H1 (cell line): ENCODE results near the gene UTS2R. TPM values are rescaled to one million over a fixed set of nuclear protein-coding genes. Genes with fewer than 3 reads are reported as not detected.

ENCODE experiments used
- CTCF ChIA-PET: fragments of 300-600 bp; sonication (Branson Sonifier 250); formaldehyde crosslinking; loops from one replicate; lab custom pipeline; 2021; ENCODE audit not compliant: partially characterized antibody; lab: Charles Lee
- POLR2A ChIA-PET: fragments of 300-600 bp; sonication (Branson Sonifier 250); formaldehyde crosslinking; loops from one replicate; lab custom pipeline; 2021; ENCODE audit warnings: inconsistent platforms; ENCODE audit not compliant: partially characterized antibody; lab: Charles Lee
- DNase-seq, 2 experiments: peaks; one replicate each; pipeline versions ENCODE4 v3.0.0 to v3.0.0-alpha.2; 2010 to 2022; ENCODE audit warnings: low spot score in 2 of 2, low read depth in 1 of 2, mixed read lengths in 1 of 2
- FAIRE-seq: peaks from 2 replicates; lab custom pipeline; 2011; peaks lifted over from hg19 to GRCh38; lab: Jason Lieb, UNC
- H2AFZ ChIP-seq: 2 replicates; pipeline ENCODE4 v1.8.1; 2012; ENCODE audit warnings: low read length, inconsistent platforms
- H2AK5ac ChIP-seq: 2 replicates; pipeline ENCODE4 v1.6.1; 2013; ENCODE audit warnings: low read depth, low read length
- H2BK120ac ChIP-seq: replicated peaks from 2 replicates; pipeline ENCODE3; 2013; ENCODE audit warnings: low read depth, low read length, inconsistent platforms
- H2BK12ac ChIP-seq: 2 replicates; pipeline ENCODE4 v1.6.1; 2013; ENCODE audit warnings: low read depth, low read length
- H2BK15ac ChIP-seq: 2 replicates; pipeline ENCODE4 v1.6.1; 2013; ENCODE audit warnings: low read length
- H2BK20ac ChIP-seq: 2 replicates; pipeline ENCODE4 v1.6.1; 2013; ENCODE audit warnings: low read length
- H2BK5ac ChIP-seq: 2 replicates; pipeline ENCODE4 v1.6.1; 2013; ENCODE audit warnings: low read depth, low read length
- H3K14ac ChIP-seq: 2 replicates; pipeline ENCODE4 v1.6.1; 2013; ENCODE audit warnings: inconsistent platforms; ENCODE audit not compliant: insufficient read length
- H3K18ac ChIP-seq: 2 replicates; pipeline ENCODE4 v1.6.1; 2013; ENCODE audit warnings: low read length; ENCODE audit errors: extremely low read depth
- H3K23ac ChIP-seq: 2 replicates; pipeline ENCODE4 v1.6.1; 2013; ENCODE audit warnings: inconsistent platforms; ENCODE audit not compliant: insufficient read length
- H3K23me2 ChIP-seq: 2 replicates; pipeline ENCODE4 v1.6.1; 2013; ENCODE audit warnings: low read depth, low read length
- H3K27ac ChIP-seq: 2 replicates; pipeline ENCODE4 v1.6.1; 2011; ENCODE audit warnings: low read depth, low read length, inconsistent platforms
- H3K27me3 ChIP-seq, 4 experiments: replicated peaks in 1 of 4; 1 replicate in 1 of 4; 2 replicates in 3 of 4; pipeline versions ENCODE4 v1.6.1 to v1.8.1; 2011 to 2013; ENCODE audit warnings: low read length in 3 of 4, mild to moderate bottlenecking in 3 of 4, inconsistent platforms in 2 of 4, mixed read lengths in 2 of 4, moderate library complexity in 1 of 4; ENCODE audit not compliant: control insufficient read depth in 3 of 4, insufficient read depth in 3 of 4; ENCODE audit errors: extremely low read depth in 1 of 4
- H3K36me3 ChIP-seq, 4 experiments: 2 replicates each; pipeline versions ENCODE4 v1.6.1 to v1.8.1; 2011 to 2013; ENCODE audit warnings: mild to moderate bottlenecking in 4 of 4, low read length in 3 of 4, moderate library complexity in 2 of 4, control low read depth in 1 of 4, inconsistent platforms in 1 of 4; ENCODE audit not compliant: insufficient read depth in 4 of 4, control insufficient read depth in 2 of 4
- H3K4ac ChIP-seq: replicated peaks from 2 replicates; pipeline ENCODE3; 2013; ENCODE audit warnings: low read length, low read depth, mixed read lengths, inconsistent platforms; ENCODE audit not compliant: insufficient read length
- H3K4me1 ChIP-seq, 4 experiments: replicated peaks in 1 of 4; 1 replicate in 1 of 4; 2 replicates in 3 of 4; pipeline versions ENCODE4 v1.6.1 to v1.8.1; 2011 to 2013; ENCODE audit warnings: low read length in 3 of 4, inconsistent platforms in 2 of 4, mixed read lengths in 1 of 4; ENCODE audit not compliant: insufficient read depth in 4 of 4, control insufficient read depth in 3 of 4
- H3K4me2 ChIP-seq, 2 experiments: 2 replicates each; pipeline versions ENCODE4 v1.6.1 to v1.8.1; 2011 to 2013; ENCODE audit warnings: low read depth in 2 of 2, low read length in 2 of 2, control low read depth in 1 of 2, inconsistent platforms in 1 of 2, mild to moderate bottlenecking in 1 of 2; ENCODE audit not compliant: insufficient read depth in 1 of 2
- H3K4me3 ChIP-seq, 4 experiments: fragments of 200-600, 300-600 bp in 1 of 4; sonication (generic), shearing (Covaris generic), sonication (Bioruptor Twin) in 1 of 4; 2 replicates each; pipeline versions ENCODE4 v1.5.1 to v1.8.1; 2011 to 2016; ENCODE audit warnings: low read length in 4 of 4, low read depth in 3 of 4, control low read depth in 2 of 4, inconsistent platforms in 2 of 4, mild to moderate bottlenecking in 2 of 4, mixed read lengths in 1 of 4, moderate library complexity in 1 of 4; ENCODE audit not compliant: insufficient read depth in 2 of 4; ENCODE audit errors: extremely low read depth in 1 of 4
- H3K56ac ChIP-seq: replicated peaks from 2 replicates; pipeline ENCODE3; 2013; ENCODE audit warnings: low read depth, mild to moderate bottlenecking, mixed read lengths, low read length, inconsistent platforms; ENCODE audit not compliant: insufficient read length
- H3K79me1 ChIP-seq: 2 replicates; pipeline ENCODE4 v1.6.1; 2013; ENCODE audit warnings: low read depth, low read length, control low read depth
- H3K79me2 ChIP-seq, 2 experiments: 2 replicates each; pipeline versions ENCODE4 v1.6.1 to v1.8.1; 2012 to 2013; ENCODE audit warnings: low read length in 2 of 2, mild to moderate bottlenecking in 2 of 2, inconsistent platforms in 1 of 2; ENCODE audit not compliant: insufficient read depth in 2 of 2, control insufficient read depth in 1 of 2
- H3K9ac ChIP-seq, 4 experiments: replicated peaks in 1 of 4; 1 replicate in 1 of 4; 2 replicates in 3 of 4; pipeline versions ENCODE4 v1.6.1 to v1.8.1; 2011 to 2013; ENCODE audit warnings: low read depth in 3 of 4, low read length in 3 of 4, control low read depth in 2 of 4, mild to moderate bottlenecking in 2 of 4, moderate library complexity in 2 of 4, inconsistent platforms in 1 of 4; ENCODE audit errors: extremely low read depth in 1 of 4
- H3K9me3 ChIP-seq, 2 experiments: 2 replicates each; pipeline versions ENCODE4 v1.6.1 to v1.8.1; 2012 to 2013; ENCODE audit warnings: mild to moderate bottlenecking in 2 of 2, moderate library complexity in 2 of 2, control low read depth in 1 of 2, inconsistent platforms in 1 of 2, low read depth in 1 of 2, low read length in 1 of 2, mixed read lengths in 1 of 2; ENCODE audit not compliant: insufficient read depth in 2 of 2
- H4K20me1 ChIP-seq, 2 experiments: replicated peaks in 1 of 2; 2 replicates each; pipeline versions ENCODE3 to v1.8.1; 2011 to 2013; ENCODE audit warnings: inconsistent platforms in 2 of 2, low read length in 2 of 2, mild to moderate bottlenecking in 1 of 2; ENCODE audit not compliant: insufficient read depth in 2 of 2, control insufficient read depth in 1 of 2
- H4K5ac ChIP-seq: 2 replicates; pipeline ENCODE4 v1.6.1; 2013; ENCODE audit warnings: low read length, low read depth, mixed read lengths, inconsistent platforms; ENCODE audit not compliant: insufficient read length
- H4K8ac ChIP-seq: 2 replicates; pipeline ENCODE4 v1.8.0; 2013; ENCODE audit warnings: mild to moderate bottlenecking, moderate library complexity, low read length, inconsistent platforms; ENCODE audit not compliant: insufficient read depth; ENCODE audit errors: extremely low read depth
- H4K91ac ChIP-seq: replicated peaks from 2 replicates; pipeline ENCODE3; 2013; ENCODE audit warnings: low read length, mixed read lengths, inconsistent platforms; ENCODE audit not compliant: insufficient read length
- CHD1 ChIP-seq: IDR thresholded peaks from 2 replicates; pipeline ENCODE4 v1.6.1; 2012; ENCODE audit warnings: low read depth, low read length, improper control_type of control experiment
- POU5F1 ChIP-seq: IDR thresholded peaks from 2 replicates; pipeline ENCODE4 v1.6.1; 2011; ENCODE audit warnings: low read depth, mild to moderate bottlenecking, low read length, moderate library complexity
- RXRA ChIP-seq: IDR thresholded peaks from 2 replicates; pipeline ENCODE4 v1.6.1; 2011; ENCODE audit warnings: low read depth, mild to moderate bottlenecking, low read length, moderate library complexity; ENCODE audit not compliant: insufficient read depth
- SP1 ChIP-seq: IDR thresholded peaks from 2 replicates; pipeline ENCODE4 v1.6.1; 2011; ENCODE audit warnings: low read depth, low read length
- WGBS, 2 experiments: shearing (Covaris generic) in 1 of 2; methylation state at CpG; one replicate each; pipeline versions ENCODE4 v1.1.6 to v1.1.7; 2013 to 2015; ENCODE audit warnings: low lambda C conversion rate in 2 of 2, mixed read lengths in 2 of 2, inconsistent platforms in 1 of 2, low coverage in 1 of 2, missing lambda C conversion rate in 1 of 2; ENCODE audit not compliant: insufficient replicate concordance in 2 of 2, insufficient coverage in 1 of 2, insufficient read length in 1 of 2; ENCODE audit errors: extremely low coverage in 1 of 2, missing lambda C conversion rate in 1 of 2; 5-methylcytosine and 5-hydroxymethylcytosine counted together
- polyA plus RNA-seq, 7 experiments: library from polyadenylated mRNA; depleted of rRNA in 3 of 7; stranded (reverse) in 5 of 7; unstranded in 2 of 7; fragments of >200 nt in 5 of 7; fragments of 200-250 nt in 2 of 7; gene quantifications; 1 replicate in 5 of 7; 2 replicates in 1 of 7; 4 replicates in 1 of 7; pipeline versions ENCODE4 v1.2.1 to v1.2.3, GENCODE V29; 2011 to 2013; ENCODE audit warnings: missing spikeins in 2 of 7, mixed read lengths in 2 of 7
- total RNA-seq: library from RNA; stranded (reverse); fragmentation: NEBNext Ultra II Directional; extraction: Animal tissue kit (Norgen Biotek cat#: 25700); gene quantifications from 2 replicates; pipeline ENCODE4 v1.2.1, GENCODE V29; 2021

UTS2R gene
- total and polyA plus RNA-seq, 2 of the 8 experiments (the other 6 are each of a cell fraction or from before 2014, with no cell fraction given) = 0.27 TPM; not detected in 1

DNA sequence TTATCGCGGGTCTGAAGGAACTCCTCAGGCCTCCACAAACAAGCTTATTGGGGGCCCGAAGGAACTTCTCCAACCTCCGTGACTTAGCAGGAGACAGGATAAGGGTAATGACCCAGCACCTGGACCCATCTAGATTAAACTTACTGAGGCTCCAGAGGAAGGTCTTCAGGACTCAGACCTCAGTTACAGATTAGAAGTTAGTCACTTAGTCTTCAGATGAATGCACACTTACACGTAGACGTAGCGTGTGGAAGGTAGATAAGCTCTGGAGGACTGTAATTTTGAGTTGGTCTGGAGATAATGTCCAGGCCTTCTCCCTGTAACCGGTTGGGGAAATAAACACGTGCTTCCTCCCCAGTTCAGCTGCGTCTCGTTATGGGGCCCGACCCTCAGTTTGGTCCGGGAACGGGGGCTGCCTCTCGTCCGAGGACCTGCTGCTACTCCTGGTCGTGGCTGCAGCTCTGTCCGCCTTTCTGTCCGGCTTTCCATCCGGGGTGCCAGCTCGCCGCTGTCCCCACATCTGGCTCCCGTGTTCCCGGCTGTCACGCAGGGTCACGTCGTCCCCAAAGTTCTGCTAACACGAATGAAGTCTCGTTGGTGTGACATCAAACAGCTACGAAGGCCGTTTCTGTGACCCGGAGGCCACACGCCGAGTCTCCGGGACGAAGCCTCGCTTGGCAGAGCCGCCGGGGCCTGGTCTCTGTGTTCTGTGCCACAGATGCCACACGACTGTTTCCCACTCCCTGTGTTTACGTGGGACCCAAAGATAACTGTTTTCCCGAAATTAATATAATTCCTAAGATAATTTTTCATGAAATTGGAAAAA is 26.2 kb upstream of the UTS2R start:
- no peak overlapping the region for H2BK5ac ChIP-seq
- H3K27me3 ChIP-seq = no peaks in the 10 kb centered on the region; a peak in 1 of 7 replicates
- no peak overlapping the region for H3K9ac ChIP-seq
- H2AFZ ChIP-seq = no peak overlapping the region
- ChIA-PET POLR2A (interaction anchor here (0.9 to 2.4 kb wide), 3 partner anchors 9 to 104 kb away, joined by 3 to 5 read pairs (median 4); partner anchors contain the start of gene CSNK1D), CTCF (interaction anchor here (0.9 to 3.3 kb wide), 6 partner anchors 12 to 208 kb away, joined by 3 to 8 read pairs (median 4); partner anchors contain the start of gene SECTM1)
- no peak overlapping the region for H3K18ac ChIP-seq
- H3K4me2 ChIP-seq = no peak overlapping the region
- peak overlapping the region; percentile 9; the same call in 1 of the 2 replicates for H4K8ac ChIP-seq
- H3K4me3 ChIP-seq = no peak overlapping the region
- no peak overlapping the region for H3K14ac ChIP-seq
- TF ChIP-seq POU5F1 (no peak), CHD1 (no peak), SP1 (no peak), RXRA (no peak)
- DNase-seq (no peak), FAIRE-seq (no peak)
- no peak overlapping the region for H2BK20ac ChIP-seq
- no peaks in the 10 kb centered on the region for H3K4me1 ChIP-seq
- no peak overlapping the region for H2BK15ac ChIP-seq
- no peak overlapping the region for H4K91ac ChIP-seq
- H3K79me2 ChIP-seq = no peaks in the 10 kb centered on the region
- no peak overlapping the region for H3K56ac ChIP-seq
- no peak overlapping the region; the same call in 1 of the 2 replicates for H3K27ac ChIP-seq
- 83% methylated on average over 41 of the region's 42 CpGs; no CpG with 5 or more reads in 1 of the 2 experiments for WGBS, 2 experiments
- no peak overlapping the region for H2BK12ac ChIP-seq
- no peaks in the 10 kb centered on the region for H3K36me3 ChIP-seq
- no peak overlapping the region for H2BK120ac ChIP-seq
- H4K5ac ChIP-seq = no peak overlapping the region
- H4K20me1 ChIP-seq = no peaks in the 10 kb centered on the region
- H3K23me2 ChIP-seq = no peaks in the 10 kb centered on the region
- no peaks in the 10 kb centered on the region for H3K79me1 ChIP-seq
- no peak overlapping the region for H3K23ac ChIP-seq
- no peak overlapping the region for H3K4ac ChIP-seq
- no peak overlapping the region for H2AK5ac ChIP-seq
- peaks cover 0 to 2% of the 10 kb centered on the region in 2 experiments; a peak in 1 of 4 replicates for H3K9me3 ChIP-seq
